DOHH2 (cell line): ENCODE measurements around the gene ADAMTS18.

Experiments
- CTCF ChIP-seq: fragments of 200-600 bp; sonication (generic); IDR thresholded peaks from one replicate; pipeline ENCODE4 v1.5.1; 2014; ENCODE audit warnings: antibody characterized with exemption, mild to moderate bottlenecking, low read depth, low read length; ENCODE audit not compliant: poor library complexity, severe bottlenecking
- EZH2phosphoT487 ChIP-seq: fragments of 200-600 bp; sonication (generic); IDR thresholded peaks from 2 replicates; pipeline ENCODE4 v1.6.1; 2017; ENCODE audit warnings: borderline replicate concordance, mild to moderate bottlenecking, antibody characterized with exemption, low read length, moderate library complexity, mixed read lengths

GRCh38 chr16:77285676-77286075 is 149.2 kb downstream of the ADAMTS18 start:
- no peak for TF ChIP-seq CTCF
- no peak for TF ChIP-seq EZH2phosphoT487
